Measurements from ENCODE around the gene PTPRA. TPM values are rescaled to one million over a fixed set of nuclear protein-coding genes. Genes with fewer than 3 reads are reported as not detected.
A peak's percentile ranks its signal among the peaks of the same experiment; 100 is the strongest.

Gene PTPRA
- total and polyA plus RNA-seq, 3 experiments from 2014 or later, result 51.6 to 57.8 (median 56.9) TPM

GRCh38 chr20:2859330-2860121 lies 13.8 kb upstream of the PTPRA start:
- Histone ChIP-seq H3K9me3 (ENCODE audit: low read length) (no peaks in the 10 kb centered on the region), H3K27ac (ENCODE audit: low read depth, low read length) (no peak overlapping the region), H3K4me1 (ENCODE audit: insufficient read depth, low read length) (no peaks in the 10 kb centered on the region), H3K4me3 (ENCODE audit: low read length) (no peak overlapping the region), H3K27me3 (ENCODE audit: insufficient read depth, low read length, poor library complexity, severe bottlenecking) (no peaks in the 10 kb centered on the region), H3K36me3 (ENCODE audit: insufficient read depth, low read length) (peaks cover 12% of the 10 kb centered on the region)
- peak overlapping the region in 4 of 8 donors; percentile 13 to 93 (median 42) for H3K27ac Mint-ChIP-seq
- H3K36me3 Mint-ChIP-seq, result peaks cover under 1 to 32% (median 6%) of the 10 kb centered on the region in 3 donors
- ChIA-PET POLR2A (interaction anchor here (0.9 kb wide), 1 partner anchor 14 kb away, joined by 3 read pairs; the partner anchor contains the start of gene PTPRA), CTCF (interaction anchor here (1.4 kb wide), 2 partner anchors 13 to 107 kb away, joined by 3 to 6 read pairs; partner anchors contain the start of gene PTPRA)
- peaks cover 0 to 4% (median 2%) of the 10 kb centered on the region in 3 donors for H3K4me1 Mint-ChIP-seq
- no peak for DNase-seq
- H3K27me3 Mint-ChIP-seq, result no peaks in the 10 kb centered on the region
- no peaks in the 10 kb centered on the region for H3K9me3 Mint-ChIP-seq
- no peak overlapping the region for H3K4me3 Mint-ChIP-seq

DNA sequence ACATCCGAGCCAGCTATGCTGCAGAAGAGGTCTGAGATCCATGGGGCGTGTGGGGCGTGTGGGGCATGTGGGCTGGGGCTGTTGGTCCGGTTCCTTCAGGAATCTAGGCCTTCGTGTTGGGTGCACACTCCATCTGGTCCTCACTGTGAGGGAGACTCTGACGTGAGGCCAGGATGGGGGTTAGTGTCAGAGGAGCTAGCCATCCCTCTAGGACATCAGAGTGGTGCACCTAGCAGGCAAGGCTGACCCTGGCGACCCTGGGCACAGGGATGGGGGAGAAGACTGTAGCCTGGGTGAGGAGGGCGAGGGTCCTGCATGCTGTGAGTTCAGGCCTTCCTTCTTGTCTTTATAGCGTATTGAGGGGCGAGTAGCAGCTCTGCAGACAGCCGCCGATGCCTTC lies 8.7 kb upstream of the PTPRA start:
- Histone ChIP-seq H3K27me3 (ENCODE audit: insufficient read depth, low read length, poor library complexity, severe bottlenecking) (no peaks in the 10 kb centered on the region), H3K4me1 (ENCODE audit: insufficient read depth, low read length) (peaks cover 25% of the 10 kb centered on the region), H3K4me3 (ENCODE audit: low read length) (no peak overlapping the region), H3K27ac (ENCODE audit: low read depth, low read length) (no peak overlapping the region), H3K9me3 (ENCODE audit: low read length) (no peaks in the 10 kb centered on the region), H3K36me3 (ENCODE audit: insufficient read depth, low read length) (peaks cover 12% of the 10 kb centered on the region)
- Mint-ChIP-seq H3K4me3 (no peak overlapping the region), H3K9me3 (no peaks in the 10 kb centered on the region), H3K27me3 (no peaks in the 10 kb centered on the region), H3K36me3 (peaks cover 6 to 44% (median 8%) of the 10 kb centered on the region in 3 donors), H3K27ac (peak overlapping the region in 2 of 8 donors; percentile 32 to 88), H3K4me1 (peaks cover 26 to 37% (median 35%) of the 10 kb centered on the region in 3 donors)
- POLR2A ChIA-PET, result no interaction called here
- CTCF ChIA-PET, result interaction anchor here (0.8 to 1.5 kb wide), 4 partner anchors 9 to 189 kb away, joined by 3 to 6 read pairs (median 4); no protein-coding TSS in a partner anchor
- no peak for DNase-seq

- CTCF ChIA-PET, result interaction anchor here (0.7 to 1.5 kb wide), 4 partner anchors 10 to 136 kb away, joined by 3 to 6 read pairs (median 4); no protein-coding TSS in a partner anchor
These were observed 8.2 kb upstream of the PTPRA start for GRCh38 chr20:2865101-2865500.

DNA sequence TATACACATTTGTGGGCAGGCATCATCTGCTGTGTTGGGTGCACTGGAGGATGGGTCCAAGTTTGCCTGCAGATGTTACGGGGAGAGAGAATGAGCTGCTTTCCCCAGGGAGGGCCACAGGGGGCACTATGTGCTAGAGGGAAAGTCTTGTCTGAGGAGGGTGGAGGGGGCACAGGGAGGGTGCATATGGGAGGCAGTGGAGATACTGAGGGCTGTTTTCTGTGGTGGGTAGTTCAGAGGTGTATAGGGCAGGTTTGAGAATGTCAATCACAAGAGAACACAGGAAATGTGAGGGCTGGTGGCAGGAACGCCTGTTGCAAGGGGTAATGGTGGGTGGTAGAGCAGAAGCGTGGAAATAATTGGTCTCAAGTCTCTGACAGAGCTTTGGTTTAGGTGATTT lies 7.7 kb upstream of the PTPRA start:
- Histone ChIP-seq H3K36me3 (ENCODE audit: insufficient read depth, low read length) (peaks cover 6% of the 10 kb centered on the region), H3K9me3 (ENCODE audit: low read length) (no peaks in the 10 kb centered on the region), H3K27ac (ENCODE audit: low read depth, low read length) (no peak overlapping the region), H3K4me3 (ENCODE audit: low read length) (no peak overlapping the region), H3K4me1 (ENCODE audit: insufficient read depth, low read length) (peaks cover 26% of the 10 kb centered on the region), H3K27me3 (ENCODE audit: insufficient read depth, low read length, poor library complexity, severe bottlenecking) (no peaks in the 10 kb centered on the region)
- ChIA-PET CTCF (interaction anchor here (0.7 to 1.5 kb wide), 6 partner anchors 10 to 135 kb away, joined by 3 to 6 read pairs (median 3); no protein-coding TSS in a partner anchor), POLR2A (no interaction called here)
- H3K9me3 Mint-ChIP-seq, result no peaks in the 10 kb centered on the region
- H3K4me1 Mint-ChIP-seq, result peaks cover 26 to 37% (median 35%) of the 10 kb centered on the region in 3 donors
- H3K27ac Mint-ChIP-seq, result peak overlapping the region in 7 of 8 donors; percentile 25 to 92 (median 64)
- H3K36me3 Mint-ChIP-seq, result peaks cover 6 to 43% (median 8%) of the 10 kb centered on the region in 3 donors
- H3K27me3 Mint-ChIP-seq, result no peaks in the 10 kb centered on the region
- peak in 4 of 5 donors; percentile 17 to 66 (median 62) for DNase-seq
- H3K4me3 Mint-ChIP-seq, result peak overlapping the region in 5 of 7 donors; percentile 4 to 74 (median 57)

More at GRCh38 chr20:2865101-2865500, 8.2 kb upstream of the PTPRA start:
- H3K4me1 ChIP-seq (ENCODE audit: insufficient read depth, low read length), result peaks cover 25% of the 10 kb centered on the region
- Mint-ChIP-seq H3K27ac (peak overlapping the region in 6 of 8 donors; percentile 28 to 92 (median 82)), H3K9me3 (no peaks in the 10 kb centered on the region), H3K4me3 (peak overlapping the region in 4 of 7 donors; percentile 13 to 74 (median 56)), H3K36me3 (peaks cover 6 to 43% (median 8%) of the 10 kb centered on the region in 3 donors), H3K4me1 (peaks cover 26 to 37% (median 35%) of the 10 kb centered on the region in 3 donors), H3K27me3 (no peaks in the 10 kb centered on the region)
- POLR2A ChIA-PET, result no interaction called here
- H3K9me3 ChIP-seq (ENCODE audit: low read length), result no peaks in the 10 kb centered on the region
- H3K4me3 ChIP-seq (ENCODE audit: low read length), result no peak overlapping the region
- DNase-seq, result no peak
- no peaks in the 10 kb centered on the region for H3K27me3 ChIP-seq (ENCODE audit: insufficient read depth, low read length, poor library complexity, severe bottlenecking)
- H3K27ac ChIP-seq (ENCODE audit: low read depth, low read length), result no peak overlapping the region
- peaks cover 11% of the 10 kb centered on the region for H3K36me3 ChIP-seq (ENCODE audit: insufficient read depth, low read length)

DNA sequence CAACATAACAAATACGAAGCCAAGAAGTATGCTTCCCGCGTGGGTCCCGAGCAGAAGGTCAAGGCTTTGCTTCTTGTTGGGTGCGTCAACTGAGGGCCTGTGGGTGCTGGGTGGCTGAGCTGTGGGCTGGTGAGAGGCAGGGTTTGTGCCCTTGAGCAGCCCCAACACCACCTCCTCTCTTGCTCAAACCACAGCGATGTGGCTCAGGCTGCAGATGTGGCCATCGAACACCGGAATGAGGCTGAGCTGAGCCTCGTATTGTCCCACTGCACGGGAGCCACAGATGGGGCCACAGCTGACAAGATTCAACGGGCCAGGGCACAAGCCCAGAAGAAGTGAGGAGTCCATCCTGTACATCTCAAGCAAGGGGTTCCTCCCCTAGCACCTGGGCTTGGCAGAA lies 7.0 kb upstream of the PTPRA start:
- POLR2A ChIA-PET, result interaction anchor here (0.5 kb wide), 1 partner anchor 11 kb away, joined by 3 read pairs; no protein-coding TSS in a partner anchor
- Mint-ChIP-seq H3K27me3 (no peaks in the 10 kb centered on the region), H3K4me1 (peaks cover 28 to 38% (median 38%) of the 10 kb centered on the region in 3 donors), H3K9me3 (no peaks in the 10 kb centered on the region), H3K4me3 (peak overlapping the region in 5 of 7 donors; percentile 13 to 59 (median 57)), H3K36me3 (peaks cover 2 to 38% (median 8%) of the 10 kb centered on the region in 3 donors), H3K27ac (peak overlapping the region in 7 of 8 donors; percentile 28 to 92 (median 88))
- Histone ChIP-seq H3K27me3 (ENCODE audit: insufficient read depth, low read length, poor library complexity, severe bottlenecking) (no peaks in the 10 kb centered on the region), H3K27ac (ENCODE audit: low read depth, low read length) (no peak overlapping the region), H3K9me3 (ENCODE audit: low read length) (no peaks in the 10 kb centered on the region), H3K4me3 (ENCODE audit: low read length) (no peak overlapping the region), H3K36me3 (ENCODE audit: insufficient read depth, low read length) (peaks cover under 1% of the 10 kb centered on the region), H3K4me1 (ENCODE audit: insufficient read depth, low read length) (peaks cover 30% of the 10 kb centered on the region)
- CTCF ChIA-PET, result interaction anchor here (1.1 to 1.3 kb wide), 2 partner anchors 9 to 114 kb away, joined by 3 read pairs; no protein-coding TSS in a partner anchor
- peak in 1 of 5 donors; percentile 19 for DNase-seq

GRCh38 chr20:2867081-2867864 lies 6.0 kb upstream of the PTPRA start:
- H3K36me3 Mint-ChIP-seq, result peaks cover 0 to 29% (median 8%) of the 10 kb centered on the region in 3 donors
- DNase-seq, result no peak
- Histone ChIP-seq H3K36me3 (ENCODE audit: insufficient read depth, low read length) (no peaks in the 10 kb centered on the region), H3K4me1 (ENCODE audit: insufficient read depth, low read length) (peaks cover 38% of the 10 kb centered on the region), H3K27me3 (ENCODE audit: insufficient read depth, low read length, poor library complexity, severe bottlenecking) (no peaks in the 10 kb centered on the region), H3K9me3 (ENCODE audit: low read length) (no peaks in the 10 kb centered on the region), H3K4me3 (ENCODE audit: low read length) (no peak overlapping the region), H3K27ac (ENCODE audit: low read depth, low read length) (no peak overlapping the region)
- H3K9me3 Mint-ChIP-seq, result no peaks in the 10 kb centered on the region
- peaks cover 35 to 47% (median 43%) of the 10 kb centered on the region in 3 donors for H3K4me1 Mint-ChIP-seq
- peak overlapping the region in 2 of 7 donors; percentile 6 to 10 for H3K4me3 Mint-ChIP-seq
- H3K27me3 Mint-ChIP-seq, result no peaks in the 10 kb centered on the region
- ChIA-PET CTCF (interaction anchor here (1.3 kb wide), 1 partner anchor 8 kb away, joined by 3 read pairs; no protein-coding TSS in a partner anchor), POLR2A (no interaction called here)
- peak overlapping the region in 6 of 8 donors; percentile 30 to 82 (median 54) for H3K27ac Mint-ChIP-seq

DNA sequence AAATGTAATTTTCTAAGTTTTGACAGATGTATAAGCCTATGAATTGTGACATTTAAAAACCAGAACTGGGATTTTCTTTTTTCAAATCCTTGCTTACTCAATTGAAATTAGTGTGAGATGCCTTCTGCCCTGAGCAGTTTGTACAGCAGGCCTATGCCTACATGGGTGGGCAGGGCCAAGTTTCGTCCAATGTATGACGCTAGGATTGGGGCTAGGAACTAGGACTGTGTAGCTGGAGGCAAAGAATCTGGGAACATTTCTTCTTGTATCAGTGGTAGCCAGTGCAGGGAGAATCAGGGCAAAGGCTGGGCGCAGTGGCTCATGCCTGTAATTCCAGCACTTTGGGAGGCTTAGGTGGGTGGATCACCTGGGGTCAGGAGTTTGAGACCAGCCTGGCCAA lies 3.9 kb upstream of the PTPRA start:
- Mint-ChIP-seq H3K9me3 (no peaks in the 10 kb centered on the region), H3K27ac (no peak overlapping the region), H3K4me1 (peaks cover 42 to 53% (median 48%) of the 10 kb centered on the region in 3 donors), H3K27me3 (no peaks in the 10 kb centered on the region), H3K36me3 (peaks cover 0 to 25% (median 8%) of the 10 kb centered on the region in 3 donors), H3K4me3 (peak overlapping the region in 2 of 7 donors; percentile 14 to 57)
- H3K36me3 ChIP-seq (ENCODE audit: insufficient read depth, low read length), result no peaks in the 10 kb centered on the region
- no peak overlapping the region for H3K27ac ChIP-seq (ENCODE audit: low read depth, low read length)
- no peaks in the 10 kb centered on the region for H3K27me3 ChIP-seq (ENCODE audit: insufficient read depth, low read length, poor library complexity, severe bottlenecking)
- CTCF ChIA-PET, result no interaction called here
- peaks cover 42% of the 10 kb centered on the region for H3K4me1 ChIP-seq (ENCODE audit: insufficient read depth, low read length)
- no peak for DNase-seq
- POLR2A ChIA-PET, result no interaction called here
- no peaks in the 10 kb centered on the region for H3K9me3 ChIP-seq (ENCODE audit: low read length)
- no peak overlapping the region for H3K4me3 ChIP-seq (ENCODE audit: low read length)

Data from CD8-positive, alpha-beta memory T cell (primary cell).